Stimulated activated CD8-positive, alpha-beta memory T cell treated with anti-CD3 and anti-CD28 coated beads, Interleukin-7, amount 100 ng/mL, for 48 hours (primary cell): ENCODE data around the gene MMRN2.
"Not testable (repeated sequence)": the region's sequence is repeated elsewhere in the genome, so short reads cannot be mapped to it uniquely, and the experiment has no call there.

ENCODE experiments used
- DNase-seq, 2 donors: peaks; one replicate each; pipeline ENCODE4 v3.0.0-alpha.2; 2020; ENCODE audit warnings: low read depth in 1 of 2; ENCODE audit errors: extremely low read depth in 1 of 2

The MMRN2 gene

GRCh38 chr10:86958116-86958900 lies 893 bp upstream of the MMRN2 start, which contains the start of gene SNCG:
SNCG (plus strand) TSS chr10:86958599; CDS start chr10:86958698, 99 bp downstream.
- no peak for DNase-seq

- DNase-seq, result no peak
Observed at GRCh38 chr10:86956848-86957448, 467 bp downstream of the MMRN2 start.

- DNase-seq, result no peak
Observed at GRCh38 chr10:86956195-86956847, 1.1 kb downstream of the MMRN2 start.

GRCh38 chr10:86955501-86956194 lies 1.8 kb downstream of the MMRN2 start:
- DNase-seq, result no peak

- DNase-seq, result no peak
Observed at GRCh38 chr10:86954681-86955500, 2.5 kb downstream of the MMRN2 start.

- no peak for DNase-seq
Observed at GRCh38 chr10:86953747-86954680, 3.4 kb downstream of the MMRN2 start.

GRCh38 chr10:86952697-86953096 lies 4.7 kb downstream of the MMRN2 start:
- not testable (repeated sequence) for DNase-seq

GRCh38 chr10:86952106-86952505 lies 5.3 kb downstream of the MMRN2 start:
- DNase-seq, result no peak

- no peak for DNase-seq
Observed at GRCh38 chr10:86951184-86951761, 6.1 kb downstream of the MMRN2 start.

- DNase-seq, result no peak
Observed at GRCh38 chr10:86950349-86950748, 7.1 kb downstream of the MMRN2 start.

- not testable (repeated sequence) for DNase-seq
Observed at GRCh38 chr10:86947806-86948205, 9.6 kb downstream of the MMRN2 start.

GRCh38 chr10:86946213-86947155 lies 10.9 kb downstream of the MMRN2 start:
- no peak for DNase-seq

GRCh38 chr10:86945361-86946212 lies 11.8 kb downstream of the MMRN2 start:
- DNase-seq, result no peak

GRCh38 chr10:86944907-86945306 lies 12.5 kb downstream of the MMRN2 start:
- DNase-seq, result no peak

- DNase-seq, result no peak
Observed at GRCh38 chr10:86944471-86944870, 12.9 kb downstream of the MMRN2 start.

GRCh38 chr10:86944031-86944419 lies 13.4 kb downstream of the MMRN2 start:
- DNase-seq, result no peak
